Epithelial cell of proximal tubule (primary cell): ENCODE data around the gene MMP24OS. TPM values are rescaled to one million over a fixed set of nuclear protein-coding genes. Genes with fewer than 3 reads are reported as not detected.

Source experiments
- DNase-seq: peaks from one replicate; pipeline ENCODE4 v3.0.0-alpha.2; 2011; ENCODE audit warnings: low read depth
- H3K4me3 ChIP-seq: 2 replicates; pipeline ENCODE4 v1.5.1; 2011; ENCODE audit warnings: low read depth, mild to moderate bottlenecking, low read length
- total RNA-seq: library from RNA; depleted of rRNA; stranded (reverse); fragments of >200 nt; gene quantifications from 2 replicates; pipeline ENCODE4 v1.2.3, GENCODE V29; 2015
- TF ChIP-seq, protein P1 (sequence below): conservative IDR thresholded peaks from 2 replicates; pipeline ENCODE4 v1.5.1; 2012; ENCODE audit warnings: low read depth, mild to moderate bottlenecking, low read length

MMP24OS gene
- total RNA-seq, 1 donor from 2014 or later = 32.3 TPM

DNA sequence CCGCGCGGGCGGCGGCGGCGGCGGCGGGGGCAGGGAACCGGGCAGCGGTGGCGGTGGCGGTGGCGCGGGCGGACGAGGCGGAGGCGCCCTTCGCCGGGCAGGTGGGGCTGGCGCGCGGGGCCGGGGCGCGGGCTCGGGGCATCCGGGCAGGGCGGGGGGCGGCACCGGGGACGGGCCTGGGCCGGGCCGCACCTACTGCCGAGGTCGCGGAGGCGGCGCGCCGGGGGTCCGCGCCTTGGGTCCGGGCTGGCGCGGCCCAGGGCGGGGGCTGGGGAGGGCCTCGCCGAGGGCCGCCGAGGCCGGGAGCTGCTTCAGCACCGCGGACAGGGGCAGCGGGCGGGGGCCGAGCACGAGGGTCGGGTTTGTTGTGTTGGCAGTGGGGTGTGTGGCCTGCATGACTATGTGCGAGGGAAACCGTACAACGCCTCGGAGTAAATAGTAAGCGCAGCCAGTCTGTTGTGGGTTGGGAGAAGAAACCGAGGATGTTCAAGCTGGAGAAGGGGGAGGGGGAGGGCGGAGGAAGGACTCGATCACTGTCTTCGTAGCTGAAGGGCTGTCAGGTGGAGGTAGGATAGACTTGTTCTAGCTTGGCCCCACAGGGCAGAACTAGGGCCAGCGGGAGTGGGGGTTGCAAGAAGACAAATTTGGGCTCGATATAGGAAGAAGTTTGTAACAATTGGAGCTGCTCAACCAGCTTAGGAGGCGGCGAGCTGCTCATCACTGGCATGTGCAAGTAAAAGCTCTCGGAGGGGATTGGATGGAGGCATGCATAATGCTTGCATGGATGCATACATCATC lies 50.8 kb downstream of the MMP24OS start:
- TF ChIP-seq, protein P1, sequence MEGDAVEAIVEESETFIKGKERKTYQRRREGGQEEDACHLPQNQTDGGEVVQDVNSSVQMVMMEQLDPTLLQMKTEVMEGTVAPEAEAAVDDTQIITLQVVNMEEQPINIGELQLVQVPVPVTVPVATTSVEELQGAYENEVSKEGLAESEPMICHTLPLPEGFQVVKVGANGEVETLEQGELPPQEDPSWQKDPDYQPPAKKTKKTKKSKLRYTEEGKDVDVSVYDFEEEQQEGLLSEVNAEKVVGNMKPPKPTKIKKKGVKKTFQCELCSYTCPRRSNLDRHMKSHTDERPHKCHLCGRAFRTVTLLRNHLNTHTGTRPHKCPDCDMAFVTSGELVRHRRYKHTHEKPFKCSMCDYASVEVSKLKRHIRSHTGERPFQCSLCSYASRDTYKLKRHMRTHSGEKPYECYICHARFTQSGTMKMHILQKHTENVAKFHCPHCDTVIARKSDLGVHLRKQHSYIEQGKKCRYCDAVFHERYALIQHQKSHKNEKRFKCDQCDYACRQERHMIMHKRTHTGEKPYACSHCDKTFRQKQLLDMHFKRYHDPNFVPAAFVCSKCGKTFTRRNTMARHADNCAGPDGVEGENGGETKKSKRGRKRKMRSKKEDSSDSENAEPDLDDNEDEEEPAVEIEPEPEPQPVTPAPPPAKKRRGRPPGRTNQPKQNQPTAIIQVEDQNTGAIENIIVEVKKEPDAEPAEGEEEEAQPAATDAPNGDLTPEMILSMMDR = no peak
- H3K4me3 ChIP-seq = peak overlapping the region; percentile 35
- DNase-seq = no peak

Other genes with a start within 250 kb of the MMP24OS start
- 58.6 and 82.2 TPM in 2 replicates for gene TRPC4AP, start 185.3 kb downstream of the MMP24OS start, total RNA-seq
- gene EDEM2, start 130.8 kb downstream of the MMP24OS start, total RNA-seq = 20.4 and 35.2 TPM in 2 replicates
- 39.3 and 56.6 TPM in 2 replicates for gene PROCR, start 106.0 kb downstream of the MMP24OS start, total RNA-seq
- gene MMP24, start 51.4 kb downstream of the MMP24OS start, total RNA-seq = 8.2 and 12.2 TPM in 2 replicates
- gene EIF6, start 6.7 kb upstream of the MMP24OS start, total RNA-seq = 315 and 480 TPM in 2 replicates
- 0.14 TPM in 1 of 2 replicates, not detected in the other for gene FAM83C, start 14.3 kb upstream of the MMP24OS start, total RNA-seq
- 40.2 and 40.9 TPM in 2 replicates for gene UQCC1, start 133.9 kb upstream of the MMP24OS start, total RNA-seq
- gene GDF5, start 160.1 kb upstream of the MMP24OS start, total RNA-seq = 4.9 and 10.0 TPM in 2 replicates
- gene CEP250, start 177.5 kb upstream of the MMP24OS start, total RNA-seq = 31.1 and 91.7 TPM in 2 replicates